ENCODE data around the gene TSG101. TPM values are rescaled to one million over a fixed set of nuclear protein-coding genes. Genes with fewer than 3 reads are reported as not detected.

The TSG101 gene
- total and polyA plus RNA-seq, 10 of the 15 experiments (the other 5 are each of a cell fraction or from before 2014, with no cell fraction given): 22.3 to 147 (median 84.9) TPM

DNA sequence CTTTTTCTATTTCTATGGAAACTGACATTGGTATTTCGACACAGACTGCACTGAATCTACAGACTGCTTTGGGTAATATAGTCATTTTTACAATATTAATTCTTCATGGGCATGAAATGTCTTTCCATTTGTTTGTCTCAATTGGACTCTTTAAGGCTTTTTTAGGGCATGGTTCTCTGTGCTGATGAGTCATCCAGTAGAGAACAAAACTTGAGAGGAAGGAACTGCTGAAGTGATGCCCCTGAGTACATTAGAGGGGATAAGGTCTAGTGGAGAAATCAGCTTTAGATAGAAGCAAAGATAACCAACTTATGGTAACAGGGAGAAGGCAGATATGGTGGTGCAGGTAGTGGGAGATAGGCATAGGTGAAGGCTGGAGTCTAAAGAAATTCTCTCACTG is 25.1 kb downstream of the TSG101 start:
- Histone ChIP-seq H3K27me3 (replicated peaks in 1 of 2; ENCODE audit: control insufficient read depth in 2 of 2, insufficient read depth in 2 of 2, low read length in 1 of 2) (no peaks in the 10 kb centered on the region), H3K9ac (ENCODE audit: control insufficient read depth, insufficient read depth, low read length) (no peak overlapping the region), H2AFZ (ENCODE audit: control insufficient read depth, low read depth, low read length) (no peak overlapping the region), H3K36me3 (ENCODE audit: control insufficient read depth in 2 of 2, insufficient read depth in 2 of 2, low read length in 1 of 2) (peaks cover under 1 to 26% of the 10 kb centered on the region in 2 experiments; a peak in 3 of 4 replicates), H3K9me3 (replicated peaks; ENCODE audit: control insufficient read depth, insufficient read depth, low read length) (no peaks in the 10 kb centered on the region), H3K4me2 (ENCODE audit: control insufficient read depth, insufficient read depth) (no peak overlapping the region), H3K79me2 (ENCODE audit: control insufficient read depth, insufficient read depth, low read length) (no peaks in the 10 kb centered on the region), H3K4me1 (ENCODE audit: control insufficient read depth, insufficient read depth, low read length) (no peaks in the 10 kb centered on the region), H3K27ac (ENCODE audit: control insufficient read depth, insufficient read depth) (no peak overlapping the region), H3K4me3 (no peak overlapping the region), H4K20me1 (ENCODE audit: control insufficient read depth, insufficient read depth) (no peaks in the 10 kb centered on the region)
- in situ Hi-C loops (cut with MboI): no loop called here
- ATAC-seq (no peak), DNase-seq (ENCODE audit: low read depth, low spot score) (no peak), FAIRE-seq (no peak)
- TF ChIP-seq PBX3 (IDR thresholded peaks at IDR 0.05; ENCODE audit: insufficient replicate concordance, low read depth, low read length): no peak
- no peak for TF ChIP-seq SIN3A (IDR thresholded peaks at IDR 0.05; ENCODE audit: low read depth, low read length)
- no peak for TF ChIP-seq RAD51 (IDR thresholded peaks at IDR 0.05)
- TF ChIP-seq NRF1 (conservative IDR thresholded peaks at IDR 0.05; ENCODE audit: low read depth, low read length): no peak
- TF ChIP-seq EGR1 (IDR thresholded peaks at IDR 0.05; ENCODE audit: borderline replicate concordance in 1 of 2, low read depth in 2 of 2, low read length in 2 of 2): no peak
- no peak for TF ChIP-seq REST (IDR thresholded peaks at IDR 0.05; ENCODE audit: low read depth, low read length)
- TF ChIP-seq ESRRA (IDR thresholded peaks at IDR 0.05; ENCODE audit: low read length): no peak
- no peak for TF ChIP-seq BCL3 (IDR thresholded peaks at IDR 0.05; ENCODE audit: borderline replicate concordance, insufficient read depth, low read depth, low read length, poor library complexity, severe bottlenecking)
- TF ChIP-seq TARDBP (IDR thresholded peaks at IDR 0.05; ENCODE audit: borderline replicate concordance): no peak
- no peak for TF ChIP-seq SREBF2 (IDR thresholded peaks at IDR 0.05; ENCODE audit: low read length)
- no peak for TF ChIP-seq SUPT20H (IDR thresholded peaks at IDR 0.05; ENCODE audit: borderline replicate concordance, control insufficient read depth, low read depth, low read length)
- no peak for TF ChIP-seq NBN (IDR thresholded peaks at IDR 0.05)
- no peak for TF ChIP-seq PKNOX1 (IDR thresholded peaks at IDR 0.05)
- CTCF ChIA-PET: no interaction called here
- SMC1A ChIA-PET (ENCODE audit: uncharacterized antibody, unreplicated experiment): interaction anchor here (1.3 kb wide), 1 partner anchor 8 kb away, joined by 4 read pairs; no protein-coding TSS in a partner anchor
- POLR2A ChIA-PET: no interaction called here
- WGBS (ENCODE audit: insufficient coverage, insufficient replicate concordance, low lambda C conversion rate, missing lambda C conversion rate): 90% methylated on average over 1 of the region's 1 CpG
- intact Hi-C loops (cut with micrococcal nuclease; ENCODE audit: unreplicated experiment): no loop called here
- BruUV-seq (replicated peaks): no TSS peak
- RAD21 ChIA-PET (ENCODE audit: unreplicated experiment): no interaction called here

Data from GM12878 (cell line).